Hepatocyte (in vitro differentiated cells): ENCODE results near the gene HOPX. TPM values are rescaled to one million over a fixed set of nuclear protein-coding genes. Genes with fewer than 3 reads are reported as not detected.

Experiments used
- DNase-seq: peaks from one replicate; pipeline ENCODE4 v3.0.0-alpha.2; 2016; ENCODE audit warnings: low spot score
- H2AFZ ChIP-seq: fragments of 200-600 bp; sonication (generic); 2 replicates; pipeline ENCODE4 v1.6.0; 2016; ENCODE audit warnings: antibody characterized with exemption, mild to moderate bottlenecking
- H3K27ac ChIP-seq: fragments of 200-600 bp; sonication (generic); 2 replicates; pipeline ENCODE4 v1.5.1; 2016; ENCODE audit warnings: mild to moderate bottlenecking
- H3K27me3 ChIP-seq: fragments of 200-600 bp; sonication (generic); 2 replicates; pipeline ENCODE4 v1.6.1; 2016
- H3K36me3 ChIP-seq: fragments of 200-600 bp; sonication (generic); replicated peaks from 2 replicates; pipeline ENCODE4 v1.5.1; 2016; ENCODE audit warnings: low read depth; ENCODE audit not compliant: insufficient read depth
- H3K4me1 ChIP-seq: fragments of 200-600 bp; sonication (generic); 2 replicates; pipeline ENCODE4 v1.5.1; 2016; ENCODE audit warnings: mild to moderate bottlenecking, moderate library complexity; ENCODE audit not compliant: insufficient read depth
- H3K4me2 ChIP-seq: fragments of 200-600 bp; sonication (generic); 2 replicates; pipeline ENCODE4 v1.6.0; 2016
- H3K4me3 ChIP-seq: fragments of 200-600 bp; sonication (generic); 2 replicates; pipeline ENCODE4 v1.5.1; 2016; ENCODE audit warnings: mild to moderate bottlenecking
- H3K79me2 ChIP-seq: fragments of 200-600 bp; sonication (generic); 2 replicates; pipeline ENCODE4 v1.6.0; 2017; ENCODE audit warnings: mild to moderate bottlenecking
- H3K9me2 ChIP-seq: fragments of 200-600 bp; sonication (generic); replicated peaks from 2 replicates; pipeline ENCODE4 v1.6.0; 2017; ENCODE audit warnings: mild to moderate bottlenecking; ENCODE audit not compliant: insufficient read depth
- H3K9me3 ChIP-seq: fragments of 200-600 bp; sonication (generic); 2 replicates; pipeline ENCODE4 v1.5.1; 2016; ENCODE audit warnings: low read depth, mild to moderate bottlenecking
- H4K20me1 ChIP-seq: fragments of 200-600 bp; sonication (generic); 2 replicates; pipeline ENCODE4 v1.6.0; 2016; ENCODE audit warnings: mild to moderate bottlenecking; ENCODE audit not compliant: insufficient read depth, poor library complexity, severe bottlenecking
- EZH2 ChIP-seq: fragments of 200-600 bp; sonication (generic); IDR thresholded peaks from 2 replicates; pipeline ENCODE4 v1.6.1; 2016; ENCODE audit warnings: antibody characterized with exemption, mild to moderate bottlenecking, borderline replicate concordance
- EZH2phosphoT487 ChIP-seq: fragments of 200-600 bp; sonication (generic); IDR thresholded peaks from one replicate; pipeline ENCODE4 v1.6.1; 2018; ENCODE audit warnings: antibody characterized with exemption, mild to moderate bottlenecking, low read depth, moderate library complexity; ENCODE audit not compliant: unreplicated experiment, severe bottlenecking
- WGBS: methylation state at CpG from one replicate; pipeline ENCODE4 v1.1.6; 2016; ENCODE audit warnings: low lambda C conversion rate; ENCODE audit errors: missing lambda C conversion rate; 5-methylcytosine and 5-hydroxymethylcytosine counted together
- polyA plus RNA-seq: library from polyadenylated mRNA; unstranded; fragments of >200 nt; fragmentation: Nextera tagmentation; extraction: Ambion mirVana; gene quantifications from 2 replicates; pipeline ENCODE4 v1.2.1, GENCODE V29; 2016
- total RNA-seq: library from RNA; depleted of rRNA; stranded (reverse); fragments of >200 nt; gene quantifications from 2 replicates; pipeline ENCODE4 v1.2.3, GENCODE V29; 2014
- TF ChIP-seq, protein P1 (sequence below): fragments of 200-600 bp; sonication (generic); IDR thresholded peaks from 2 replicates; pipeline ENCODE4 v1.5.1; 2016; ENCODE audit warnings: antibody characterized with exemption, mild to moderate bottlenecking; ENCODE audit not compliant: poor library complexity

HOPX gene
- total and polyA plus RNA-seq, 2 experiments from 2014 or later = 11.7 to 17.7 TPM

DNA sequence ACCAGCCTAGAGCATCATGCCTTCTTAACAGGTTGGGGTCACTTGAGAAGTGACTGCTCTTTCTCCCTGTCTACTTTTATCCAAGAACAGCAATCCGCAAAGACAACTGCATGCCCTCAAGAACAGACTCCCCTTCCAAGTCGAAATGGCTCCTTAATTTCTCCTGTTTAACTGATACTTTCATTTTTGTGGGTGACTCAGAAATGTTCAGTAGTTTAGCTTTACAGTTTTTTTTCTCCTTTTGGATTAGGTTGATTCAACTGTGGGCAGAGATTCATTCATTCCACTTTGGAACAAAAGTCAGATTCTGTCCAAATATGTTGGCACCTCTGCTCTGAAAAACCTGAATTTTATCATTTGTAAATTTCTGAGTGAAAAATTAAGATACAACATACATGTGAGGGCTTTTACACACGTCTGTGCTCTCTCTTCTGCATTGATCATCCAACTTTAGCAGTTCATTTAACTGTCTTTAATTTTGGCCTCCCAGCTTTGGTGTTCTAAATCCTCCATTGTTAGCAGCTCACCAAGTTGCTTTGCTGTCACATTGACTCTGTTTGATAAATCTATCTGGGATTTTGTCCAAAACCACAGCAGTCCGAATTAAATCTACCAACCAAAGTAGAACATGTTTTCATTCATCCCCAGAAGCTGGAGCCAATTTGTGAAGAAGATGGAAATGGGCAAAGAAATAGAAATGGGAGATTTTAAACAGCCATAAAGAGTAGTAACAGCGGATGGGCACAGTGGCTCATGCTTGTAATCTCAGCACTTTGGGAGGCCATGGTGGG is 50.0 kb downstream of the HOPX start:
- H3K9me2 ChIP-seq = no peaks in the 10 kb centered on the region
- 81% methylated on average over 5 of the region's 5 CpGs for WGBS
- no peak overlapping the region for H3K4me2 ChIP-seq
- no peak overlapping the region for H3K27ac ChIP-seq
- H2AFZ ChIP-seq = no peak overlapping the region
- no peaks in the 10 kb centered on the region for H3K79me2 ChIP-seq
- H3K4me1 ChIP-seq = no peaks in the 10 kb centered on the region
- H3K27me3 ChIP-seq = no peaks in the 10 kb centered on the region
- no peaks in the 10 kb centered on the region for H4K20me1 ChIP-seq
- no peaks in the 10 kb centered on the region for H3K36me3 ChIP-seq
- no peak overlapping the region for H3K4me3 ChIP-seq
- H3K9me3 ChIP-seq = no peaks in the 10 kb centered on the region
- TF ChIP-seq, protein P1, sequence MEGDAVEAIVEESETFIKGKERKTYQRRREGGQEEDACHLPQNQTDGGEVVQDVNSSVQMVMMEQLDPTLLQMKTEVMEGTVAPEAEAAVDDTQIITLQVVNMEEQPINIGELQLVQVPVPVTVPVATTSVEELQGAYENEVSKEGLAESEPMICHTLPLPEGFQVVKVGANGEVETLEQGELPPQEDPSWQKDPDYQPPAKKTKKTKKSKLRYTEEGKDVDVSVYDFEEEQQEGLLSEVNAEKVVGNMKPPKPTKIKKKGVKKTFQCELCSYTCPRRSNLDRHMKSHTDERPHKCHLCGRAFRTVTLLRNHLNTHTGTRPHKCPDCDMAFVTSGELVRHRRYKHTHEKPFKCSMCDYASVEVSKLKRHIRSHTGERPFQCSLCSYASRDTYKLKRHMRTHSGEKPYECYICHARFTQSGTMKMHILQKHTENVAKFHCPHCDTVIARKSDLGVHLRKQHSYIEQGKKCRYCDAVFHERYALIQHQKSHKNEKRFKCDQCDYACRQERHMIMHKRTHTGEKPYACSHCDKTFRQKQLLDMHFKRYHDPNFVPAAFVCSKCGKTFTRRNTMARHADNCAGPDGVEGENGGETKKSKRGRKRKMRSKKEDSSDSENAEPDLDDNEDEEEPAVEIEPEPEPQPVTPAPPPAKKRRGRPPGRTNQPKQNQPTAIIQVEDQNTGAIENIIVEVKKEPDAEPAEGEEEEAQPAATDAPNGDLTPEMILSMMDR = no peak
- TF ChIP-seq EZH2phosphoT487 = no peak
- no peak for TF ChIP-seq EZH2
- no peak for DNase-seq

DNA sequence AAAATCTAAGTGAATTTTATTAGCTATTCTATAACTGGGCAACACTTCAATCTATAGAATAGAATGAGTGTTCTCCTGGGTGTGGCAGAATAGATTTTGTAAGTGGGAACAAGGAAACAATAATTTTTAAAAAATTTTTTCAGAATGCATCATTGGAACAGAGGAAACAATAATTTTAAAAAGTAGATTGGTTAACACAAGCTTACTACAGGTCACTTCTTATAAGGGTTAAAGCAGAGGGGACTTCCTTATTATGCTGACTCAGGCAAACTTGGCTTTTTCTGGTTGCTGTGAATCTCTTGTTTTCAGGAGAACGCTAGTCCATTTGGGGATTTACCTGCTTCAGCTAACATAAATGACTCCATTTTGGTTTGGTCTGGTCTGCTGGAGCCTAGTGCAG is 52.5 kb downstream of the HOPX start:
- H4K20me1 ChIP-seq = no peaks in the 10 kb centered on the region
- TF ChIP-seq, protein P1 = no peak
- TF ChIP-seq EZH2 (no peak), EZH2phosphoT487 (no peak)
- H3K9me2 ChIP-seq = no peaks in the 10 kb centered on the region
- H2AFZ ChIP-seq = no peak overlapping the region
- no peaks in the 10 kb centered on the region for H3K36me3 ChIP-seq
- no peak overlapping the region for H3K4me3 ChIP-seq
- H3K4me2 ChIP-seq = no peak overlapping the region
- no peaks in the 10 kb centered on the region for H3K27me3 ChIP-seq
- no peak overlapping the region for H3K27ac ChIP-seq
- no peaks in the 10 kb centered on the region for H3K79me2 ChIP-seq
- DNase-seq = no peak
- 46% methylated on average over 1 of the region's 1 CpG for WGBS
- H3K4me1 ChIP-seq = no peaks in the 10 kb centered on the region
- no peaks in the 10 kb centered on the region for H3K9me3 ChIP-seq

DNA sequence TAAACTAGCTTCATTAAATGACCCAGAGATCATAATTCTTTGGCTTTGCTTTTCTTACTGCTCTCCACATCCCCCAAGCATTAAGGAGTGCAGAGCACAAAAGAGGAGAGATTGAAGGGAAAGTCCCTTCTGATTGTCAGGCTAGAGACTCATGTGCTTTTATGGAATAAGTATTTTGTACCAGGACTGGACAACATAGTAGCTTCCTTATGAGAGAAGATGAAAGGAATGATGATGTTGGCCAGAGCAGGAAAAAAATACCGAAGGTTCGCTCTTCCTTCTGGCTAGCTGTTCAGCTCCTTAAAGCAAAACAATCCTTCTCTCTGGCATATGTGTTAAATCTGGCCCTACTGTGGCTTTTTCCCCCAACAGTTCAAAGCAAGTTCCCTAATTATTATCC is 53.1 kb downstream of the HOPX start:
- Histone ChIP-seq H3K9me3 (no peaks in the 10 kb centered on the region), H3K4me3 (no peak overlapping the region), H3K4me1 (no peaks in the 10 kb centered on the region), H2AFZ (no peak overlapping the region), H3K27me3 (no peaks in the 10 kb centered on the region), H3K27ac (no peak overlapping the region), H3K79me2 (no peaks in the 10 kb centered on the region), H3K9me2 (no peaks in the 10 kb centered on the region), H4K20me1 (no peaks in the 10 kb centered on the region), H3K4me2 (no peak overlapping the region), H3K36me3 (no peaks in the 10 kb centered on the region)
- no peak for TF ChIP-seq EZH2
- TF ChIP-seq, protein P1 = no peak
- no peak for TF ChIP-seq EZH2phosphoT487
- DNase-seq = no peak
- 72% methylated on average over 2 of the region's 2 CpGs for WGBS
